ENCODE data around the gene ALKBH7.

The ALKBH7 gene

DNA sequence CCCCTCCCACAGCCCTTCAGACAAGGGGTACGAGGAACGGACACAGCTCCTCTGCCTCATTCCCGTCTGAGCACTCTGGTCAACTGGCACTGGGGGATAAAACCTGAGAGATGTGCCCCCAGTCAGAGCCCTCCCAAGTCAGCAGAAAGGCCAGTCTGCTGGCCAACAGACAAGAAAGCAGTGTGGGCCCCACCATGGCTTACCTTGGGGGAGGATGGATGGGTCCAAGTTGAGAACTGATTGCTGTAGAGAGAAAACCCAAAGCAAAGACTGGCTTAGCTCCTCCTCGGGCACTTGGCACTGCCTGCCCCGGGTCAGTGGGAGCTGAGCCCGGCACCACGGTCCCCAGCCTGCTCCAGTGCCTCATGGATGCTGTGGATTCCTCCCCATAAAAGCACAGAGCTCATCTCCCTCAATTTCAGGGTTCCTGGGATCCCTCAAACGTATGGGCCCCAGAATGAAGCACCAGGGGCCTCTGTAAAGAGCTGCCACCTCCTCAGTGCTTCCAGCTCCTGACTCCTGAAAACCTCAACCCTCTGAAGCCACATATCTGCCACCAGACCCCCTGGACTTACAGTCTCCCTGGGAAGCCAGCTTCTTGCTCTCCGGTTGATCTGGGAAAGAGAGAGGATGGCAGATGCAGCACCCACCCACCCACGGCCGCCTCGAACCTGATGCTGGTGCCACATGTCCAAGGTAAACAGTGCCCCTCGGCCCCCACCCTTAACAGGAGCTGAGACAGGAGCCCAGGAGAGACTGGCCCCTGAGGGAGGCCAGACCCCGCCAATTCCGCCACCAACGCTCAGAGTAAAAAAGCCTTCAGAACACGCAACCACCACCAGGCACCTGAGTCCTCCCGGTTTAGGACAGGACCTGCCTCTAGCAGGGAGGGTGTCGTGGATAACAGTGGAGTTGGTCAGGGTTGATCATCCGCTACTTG, 48.8 kb downstream of the ALKBH7 start:
- Histone ChIP-seq H3K27me3 (ENCODE audit: insufficient read depth, low read length) (no peaks in the 10 kb centered on the region), H3K36me3 (ENCODE audit: insufficient read depth, low read depth, low read length) (peaks cover 70% of the 10 kb centered on the region), H3K4me1 (ENCODE audit: insufficient read depth, low read length) (0 out of 2 replicates have a peak, but pooled peaks cover 2% of the 10 kb centered on the region), H3K9me3 (ENCODE audit: insufficient read depth, low read depth, low read length) (peaks cover 6% of the 10 kb centered on the region; the same call in 1 of the 2 replicates), H3K4me3 (ENCODE audit: low read length) (no peak overlapping the region), H3K27ac (ENCODE audit: low read length) (no peak overlapping the region), H3K9ac (ENCODE audit: low read depth, low read length) (no peak overlapping the region)

DNA sequence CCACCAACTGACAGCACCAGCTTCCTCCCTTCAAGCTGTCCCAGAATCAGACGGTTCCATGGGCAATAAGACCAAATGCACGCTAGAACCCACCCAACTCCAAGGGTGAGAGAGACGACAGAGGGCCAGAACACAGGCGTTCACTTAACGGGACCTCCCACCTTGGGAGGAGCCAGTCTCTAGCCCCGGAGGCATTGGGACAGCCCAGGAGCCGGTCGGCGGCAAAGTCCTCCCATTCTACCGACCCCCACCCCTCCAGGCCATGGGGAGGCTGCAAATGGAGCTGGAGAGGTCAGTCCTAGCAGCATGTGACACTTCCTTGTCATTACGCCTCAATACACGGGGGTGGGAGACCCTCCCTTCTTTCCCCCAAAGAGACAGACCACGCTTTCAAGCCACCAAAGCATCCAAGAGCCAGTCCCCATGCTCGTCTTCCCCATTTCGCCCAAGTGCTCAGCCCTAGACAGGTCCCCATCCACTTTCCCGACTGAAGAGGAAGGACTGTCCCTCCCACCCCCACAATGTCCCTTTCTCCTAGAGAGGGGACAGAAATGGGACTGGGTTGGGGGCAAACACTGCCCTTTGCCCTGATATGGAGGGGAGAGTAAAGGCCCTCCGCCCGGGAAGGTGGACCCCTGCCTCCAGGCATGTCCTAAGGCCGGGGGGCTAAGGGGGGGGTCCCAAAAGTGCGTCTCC, 51.1 kb downstream of the ALKBH7 start:
- H3K4me3 ChIP-seq (ENCODE audit: low read length) = peak overlapping the region; percentile 100
- no peaks in the 10 kb centered on the region for H3K27me3 ChIP-seq (ENCODE audit: insufficient read depth, low read length)
- H3K4me1 ChIP-seq (ENCODE audit: insufficient read depth, low read length) = 0 out of 2 replicates have a peak, but pooled peaks cover 2% of the 10 kb centered on the region
- peaks cover 47% of the 10 kb centered on the region for H3K36me3 ChIP-seq (ENCODE audit: insufficient read depth, low read depth, low read length)
- peak overlapping the region; percentile 1 for H3K27ac ChIP-seq (ENCODE audit: low read length)
- H3K9ac ChIP-seq (ENCODE audit: low read depth, low read length) = peak overlapping the region; percentile 95
- peaks cover 6% of the 10 kb centered on the region; the same call in 1 of the 2 replicates for H3K9me3 ChIP-seq (ENCODE audit: insufficient read depth, low read depth, low read length)

DNA sequence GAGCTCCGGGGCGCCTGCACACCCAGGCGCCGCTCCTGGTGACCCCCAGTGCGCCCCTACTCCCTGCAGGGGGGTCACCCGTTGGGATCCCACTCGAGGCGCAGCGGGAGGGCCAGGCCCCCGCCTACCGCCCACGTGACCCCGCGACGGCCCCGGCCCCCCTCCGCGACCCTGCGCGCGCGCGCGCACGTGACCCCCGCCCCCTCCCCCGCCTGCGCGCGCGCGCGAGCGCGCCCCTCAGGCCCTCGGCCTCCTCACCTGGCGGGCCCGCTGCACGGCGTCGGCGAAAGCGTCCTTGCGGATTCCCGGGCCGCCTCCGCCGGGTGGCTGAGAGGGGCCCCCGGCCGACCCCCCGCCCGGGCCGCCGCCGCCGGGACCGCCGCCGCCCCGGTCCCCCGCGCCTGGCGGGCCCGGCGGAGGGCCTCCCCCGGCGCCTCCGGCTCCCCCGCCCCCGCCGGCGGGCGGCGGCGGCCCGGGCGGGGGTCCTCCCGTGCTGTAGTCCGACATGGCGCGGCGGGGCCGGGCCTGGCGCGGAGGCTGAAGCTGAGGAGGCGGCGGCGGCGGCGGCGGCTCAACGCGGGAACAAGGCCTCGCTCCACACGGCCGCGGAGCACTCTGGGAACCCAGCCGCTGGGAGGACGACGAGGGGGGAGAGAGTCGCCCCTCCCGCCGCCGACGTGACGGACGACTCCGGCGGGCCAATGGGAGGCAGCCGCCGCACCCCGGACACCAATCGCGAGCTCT, 51.8 kb downstream of the ALKBH7 start, which contains the start of gene KHSRP:
KHSRP (minus strand) TSS at position 617 of the 744 bp plus-strand sequence; CDS start at position 507, 110 bp downstream.
- Histone ChIP-seq H3K4me1 (ENCODE audit: insufficient read depth, low read length) (0 out of 2 replicates have a peak, but pooled peaks cover 2% of the 10 kb centered on the region), H3K27me3 (ENCODE audit: insufficient read depth, low read length) (peaks cover 3% of the 10 kb centered on the region), H3K4me3 (ENCODE audit: low read length) (peak within 1 kb of the TSS; percentile 100), H3K9me3 (ENCODE audit: insufficient read depth, low read depth, low read length) (peaks cover 6% of the 10 kb centered on the region; the same call in 1 of the 2 replicates), H3K27ac (ENCODE audit: low read length) (peak within 1 kb of the TSS; percentile 1), H3K36me3 (ENCODE audit: insufficient read depth, low read depth, low read length) (peaks cover 40% of the 10 kb centered on the region), H3K9ac (ENCODE audit: low read depth, low read length) (peak within 1 kb of the TSS; percentile 95)

Data from iPS-20b (cell line).